Activated CD4-positive, alpha-beta T cell treated with anti-CD3 and anti-CD28 coated beads for 36 hours (primary cell): ENCODE data around the gene COL20A1. TPM values are rescaled to one million over a fixed set of nuclear protein-coding genes. Genes with fewer than 3 reads are reported as not detected.
"Not testable (repeated sequence)": the region's sequence is repeated elsewhere in the genome, so short reads cannot be mapped to it uniquely, and the experiment has no call there.

ENCODE experiments used
- ATAC-seq: fragments of 200-7000 bp; cut with Tn5 transposase; one replicate; pipeline ENCODE4 v1.10.0; 2021; ENCODE audit warnings: mild to moderate bottlenecking, moderate library complexity
- CTCF ChIA-PET: fragments of 350-600 bp; sonication (Branson Sonifier 250); formaldehyde crosslinking; loops from one replicate; lab custom pipeline; 2021; ENCODE audit warnings: antibody characterized with exemption; lab: Charles Lee
- POLR2A ChIA-PET: fragments of 350-600 bp; sonication (Branson Sonifier 250); formaldehyde crosslinking; loops from one replicate; lab custom pipeline; 2021; ENCODE audit warnings: antibody characterized with exemption, inconsistent platforms; lab: Charles Lee
- DNase-seq: peaks from one replicate; pipeline ENCODE4 v3.0.0-alpha.2; 2020
- H3K27ac Mint-ChIP-seq: one replicate; pipeline ENCODE4 v1.8.0; 2021; ENCODE audit warnings: mixed read lengths
- H3K27me3 Mint-ChIP-seq: one replicate; pipeline ENCODE4 v1.8.0; 2021; ENCODE audit warnings: mixed read lengths
- H3K36me3 Mint-ChIP-seq: one replicate; pipeline ENCODE4 v1.8.0; 2021; ENCODE audit warnings: low read depth, mixed read lengths
- H3K4me1 Mint-ChIP-seq: one replicate; pipeline ENCODE4 v1.8.0; 2021; ENCODE audit warnings: mixed read lengths
- H3K4me3 Mint-ChIP-seq: one replicate; pipeline ENCODE4 v1.8.0; 2021; ENCODE audit warnings: mild to moderate bottlenecking, moderate library complexity, mixed read lengths
- H3K9me3 Mint-ChIP-seq: one replicate; pipeline ENCODE4 v1.8.0; 2021; ENCODE audit warnings: low read depth, mixed read lengths
- intact Hi-C, 2 experiments: fragments of 100-400 bp; cut with DNase I in 1 of 2; cut with micrococcal nuclease in 1 of 2; formaldehyde crosslinking; loops; one replicate each; pipeline versions ENCODE4 v1.14.2 to v1.15.1; 2022 to 2024; cut with DNase I, micrococcal nuclease
- total RNA-seq, 2 experiments: library from RNA; stranded (reverse); gene quantifications; one replicate each; pipeline ENCODE4 v1.2.3, GENCODE V29; 2021

The COL20A1 gene
- total RNA-seq, 2 experiments from 2014 or later = 0.04 to 0.09 TPM

GRCh38 chr20:63332488-63333240, 39.7 kb downstream of the COL20A1 start:
- Mint-ChIP-seq H3K4me3 (no peak overlapping the region), H3K36me3 (no peaks in the 10 kb centered on the region), H3K9me3 (peaks cover 6% of the 10 kb centered on the region), H3K4me1 (no peaks in the 10 kb centered on the region), H3K27ac (no peak overlapping the region), H3K27me3 (peaks cover 17% of the 10 kb centered on the region)
- ChIA-PET CTCF (no interaction called here), POLR2A (no interaction called here)
- no peak for DNase-seq
- no peak for ATAC-seq
- intact Hi-C loops = no loop called here

GRCh38 chr20:63333241-63333836, 40.4 kb downstream of the COL20A1 start:
- intact Hi-C loops = no loop called here
- H3K9me3 Mint-ChIP-seq = peaks cover 6% of the 10 kb centered on the region
- ATAC-seq (no peak), DNase-seq (no peak)
- no peak overlapping the region for H3K4me3 Mint-ChIP-seq
- CTCF ChIA-PET = interaction anchor here (1.1 kb wide), 1 partner anchor 17 kb away, joined by 3 read pairs; no protein-coding TSS in a partner anchor
- no peak overlapping the region for H3K27ac Mint-ChIP-seq
- H3K27me3 Mint-ChIP-seq = peaks cover 20% of the 10 kb centered on the region
- POLR2A ChIA-PET = no interaction called here
- H3K36me3 Mint-ChIP-seq = no peaks in the 10 kb centered on the region
- no peaks in the 10 kb centered on the region for H3K4me1 Mint-ChIP-seq

- Mint-ChIP-seq H3K9me3 (peaks cover 6% of the 10 kb centered on the region), H3K4me3 (no peak overlapping the region), H3K27ac (no peak overlapping the region), H3K36me3 (no peaks in the 10 kb centered on the region), H3K4me1 (no peaks in the 10 kb centered on the region), H3K27me3 (peaks cover 21% of the 10 kb centered on the region)
- intact Hi-C loops = no loop called here
- DNase-seq = no peak
- POLR2A ChIA-PET = no interaction called here
- ATAC-seq = no peak
- CTCF ChIA-PET = interaction anchor here (0.7 to 1.1 kb wide), 3 partner anchors 13 to 90 kb away, joined by 3 read pairs; no protein-coding TSS in a partner anchor
These were observed 41.4 kb downstream of the COL20A1 start for GRCh38 chr20:63334356-63334755.

- H3K27me3 Mint-ChIP-seq = peaks cover 21% of the 10 kb centered on the region
- ATAC-seq, H3K27ac Mint-ChIP-seq, POLR2A ChIA-PET, H3K9me3 Mint-ChIP-seq, H3K4me3 Mint-ChIP-seq, H3K4me1 Mint-ChIP-seq, intact Hi-C loops, H3K36me3 Mint-ChIP-seq, DNase-seq: not testable (repeated sequence)
- CTCF ChIA-PET = interaction anchor here (1.0 kb wide), 1 partner anchor 12 kb away, joined by 3 read pairs; no protein-coding TSS in a partner anchor
These were observed 42.1 kb downstream of the COL20A1 start for GRCh38 chr20:63335060-63335459.

- intact Hi-C loops = no loop called here
- H3K9me3 Mint-ChIP-seq = peaks cover 10% of the 10 kb centered on the region
- CTCF ChIA-PET = interaction anchor here (0.5 kb wide), 1 partner anchor 725 kb away, joined by 4 read pairs; no protein-coding TSS in a partner anchor
- H3K36me3 Mint-ChIP-seq = no peaks in the 10 kb centered on the region
- POLR2A ChIA-PET = no interaction called here
- H3K27me3 Mint-ChIP-seq = peaks cover 21% of the 10 kb centered on the region
- H3K4me1 Mint-ChIP-seq = no peaks in the 10 kb centered on the region
- H3K4me3 Mint-ChIP-seq = no peak overlapping the region
- ATAC-seq = no peak
- no peak overlapping the region for H3K27ac Mint-ChIP-seq
- DNase-seq = no peak
These were observed 42.7 kb downstream of the COL20A1 start for GRCh38 chr20:63335711-63336110.

- H3K4me3 Mint-ChIP-seq = no peak overlapping the region
- ChIA-PET CTCF (no interaction called here), POLR2A (no interaction called here)
- no peaks in the 10 kb centered on the region for H3K36me3 Mint-ChIP-seq
- intact Hi-C loops = no loop called here
- H3K27ac Mint-ChIP-seq = no peak overlapping the region
- no peaks in the 10 kb centered on the region for H3K4me1 Mint-ChIP-seq
- ATAC-seq (no peak), DNase-seq (no peak)
- H3K27me3 Mint-ChIP-seq = peaks cover 26% of the 10 kb centered on the region
- H3K9me3 Mint-ChIP-seq = peaks cover 10% of the 10 kb centered on the region
These were observed 43.3 kb downstream of the COL20A1 start for GRCh38 chr20:63336232-63336752.

- POLR2A ChIA-PET = no interaction called here
- peaks cover 4% of the 10 kb centered on the region for H3K9me3 Mint-ChIP-seq
- ATAC-seq (no peak), DNase-seq (no peak)
- H3K4me3 Mint-ChIP-seq = no peak overlapping the region
- no peaks in the 10 kb centered on the region for H3K4me1 Mint-ChIP-seq
- intact Hi-C loops = no loop called here
- no peak overlapping the region for H3K27ac Mint-ChIP-seq
- H3K27me3 Mint-ChIP-seq = peaks cover 28% of the 10 kb centered on the region
- no peaks in the 10 kb centered on the region for H3K36me3 Mint-ChIP-seq
- CTCF ChIA-PET = no interaction called here
These were observed 44.9 kb downstream of the COL20A1 start for GRCh38 chr20:63337786-63338420.

- H3K4me1 Mint-ChIP-seq, CTCF ChIA-PET, H3K27ac Mint-ChIP-seq, H3K9me3 Mint-ChIP-seq, POLR2A ChIA-PET, H3K4me3 Mint-ChIP-seq, DNase-seq, intact Hi-C loops, H3K36me3 Mint-ChIP-seq, ATAC-seq: not testable (repeated sequence)
- H3K27me3 Mint-ChIP-seq = peaks cover 26% of the 10 kb centered on the region
These were observed 46.4 kb downstream of the COL20A1 start for GRCh38 chr20:63339154-63340094.

GRCh38 chr20:63340158-63340688, 47.2 kb downstream of the COL20A1 start:
- H3K4me3 Mint-ChIP-seq, H3K4me1 Mint-ChIP-seq, H3K27ac Mint-ChIP-seq, DNase-seq, POLR2A ChIA-PET, CTCF ChIA-PET, H3K9me3 Mint-ChIP-seq, ATAC-seq, H3K36me3 Mint-ChIP-seq, intact Hi-C loops: not testable (repeated sequence)
- H3K27me3 Mint-ChIP-seq = peaks cover 26% of the 10 kb centered on the region

GRCh38 chr20:63342561-63343459, 49.8 kb downstream of the COL20A1 start:
- Mint-ChIP-seq H3K27me3 (peaks cover 19% of the 10 kb centered on the region), H3K9me3 (peaks cover 4% of the 10 kb centered on the region), H3K4me1 (no peaks in the 10 kb centered on the region), H3K4me3 (no peak overlapping the region), H3K36me3 (no peaks in the 10 kb centered on the region), H3K27ac (no peak overlapping the region)
- ATAC-seq (no peak), DNase-seq (no peak)
- POLR2A ChIA-PET = no interaction called here
- intact Hi-C loops = no loop called here
- CTCF ChIA-PET = no interaction called here
